ENCODE measurements around the gene RND3.

RND3 gene

DNA sequence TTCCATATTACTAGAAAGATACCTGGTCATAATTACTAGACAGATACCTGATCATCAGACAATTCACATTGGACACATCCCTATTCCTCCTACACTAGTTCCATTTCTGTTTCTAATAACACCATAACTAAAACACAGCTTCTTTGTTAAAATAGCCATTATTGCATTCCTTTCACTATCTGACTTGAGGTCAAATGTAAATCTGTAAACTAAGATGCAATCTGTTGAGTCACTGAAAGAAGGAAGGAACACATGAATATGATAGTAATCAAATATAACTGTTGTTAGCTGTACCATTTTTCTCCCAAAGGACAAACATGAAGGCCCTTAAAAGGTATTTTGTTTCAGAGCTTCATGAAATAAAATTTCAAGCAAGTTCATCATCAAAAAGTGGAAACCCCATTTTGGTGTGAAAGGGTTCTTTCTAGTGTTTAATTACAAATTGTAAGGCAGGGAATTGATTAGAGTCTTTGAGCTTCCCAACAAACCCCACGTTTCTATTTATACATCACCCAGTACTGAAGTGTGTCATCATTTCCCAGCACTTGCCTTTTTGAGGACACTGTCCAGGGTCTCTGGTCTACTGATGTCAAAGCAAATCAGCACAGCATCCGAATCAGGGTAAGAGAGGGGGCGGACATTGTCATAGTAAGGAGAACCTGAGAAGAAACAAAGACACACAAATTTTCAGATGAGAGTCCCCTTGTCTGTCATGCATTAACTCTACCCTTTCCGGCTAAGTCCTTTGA is 13.0 kb downstream of the RND3 start:
- DNase-seq: no peak

DNA sequence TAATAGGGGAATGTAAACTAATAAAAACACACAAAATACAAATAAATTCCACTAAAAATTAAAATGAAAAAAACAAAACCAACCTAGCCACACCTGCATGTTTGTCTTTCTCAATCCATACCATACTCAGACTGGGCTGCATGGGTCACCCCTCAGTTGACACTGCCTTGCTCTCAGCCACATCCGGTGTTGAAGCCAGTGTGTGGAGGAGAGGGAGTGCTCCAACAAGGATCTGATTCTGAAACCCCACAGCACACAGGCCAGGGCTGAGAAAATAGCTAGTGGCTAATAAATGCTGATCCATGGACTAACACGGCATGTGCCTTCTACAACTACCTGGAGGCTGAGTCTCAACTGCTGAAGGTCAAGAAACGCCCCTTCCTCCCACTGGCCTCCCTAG is 13.7 kb downstream of the RND3 start:
- DNase-seq: no peak

DNA sequence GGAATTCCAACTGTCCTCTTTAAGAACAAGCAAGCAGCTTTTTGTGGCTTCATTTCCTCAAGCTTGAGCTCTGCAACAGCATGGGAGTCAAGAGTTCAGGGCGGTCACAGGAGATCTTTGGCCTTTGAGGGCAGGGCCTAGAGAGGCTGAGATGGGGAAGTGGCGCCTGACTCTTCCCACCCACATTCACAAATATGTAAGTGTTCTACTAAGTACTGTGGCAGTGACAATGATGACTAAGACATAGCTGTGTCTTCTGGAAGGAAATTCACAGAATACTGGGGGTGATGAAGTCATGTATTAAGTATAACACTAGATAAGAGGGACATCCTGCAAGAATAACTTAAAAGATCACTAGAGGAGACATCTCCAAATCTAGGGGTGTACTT is 15.0 kb downstream of the RND3 start:
- no peak for DNase-seq

DNA sequence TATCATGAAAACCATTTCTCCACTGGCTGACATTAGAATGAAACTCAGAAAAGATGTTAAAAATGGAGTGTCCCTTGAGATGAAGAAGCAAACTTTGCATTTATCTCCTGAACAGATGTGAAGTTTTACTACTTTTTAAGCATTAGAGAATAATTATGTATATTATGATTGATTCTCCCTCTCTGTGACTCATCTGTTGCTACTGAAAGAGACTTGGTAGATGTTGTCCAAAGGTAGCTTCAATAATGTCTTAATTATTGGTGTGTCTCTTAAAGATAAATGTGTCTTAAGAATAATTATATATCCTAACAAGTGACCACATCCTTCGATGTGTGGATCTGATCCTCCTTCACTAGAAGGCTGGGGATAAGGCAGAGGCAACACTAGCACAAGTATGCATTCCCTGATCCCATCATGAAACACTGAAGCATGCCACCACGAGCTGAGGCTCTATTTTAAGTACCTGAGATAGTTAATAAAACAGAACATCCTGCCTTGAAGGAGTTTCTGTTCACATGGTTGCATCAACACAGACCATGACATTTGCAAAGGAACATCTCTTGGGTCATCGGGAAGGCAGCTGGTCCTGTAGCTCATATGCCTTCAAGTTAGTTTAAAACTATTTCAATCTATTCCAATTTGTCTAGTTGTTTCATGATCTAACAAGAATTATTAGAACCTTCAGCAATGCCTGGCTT is 15.5 kb downstream of the RND3 start:
- no peak for DNase-seq

DNA sequence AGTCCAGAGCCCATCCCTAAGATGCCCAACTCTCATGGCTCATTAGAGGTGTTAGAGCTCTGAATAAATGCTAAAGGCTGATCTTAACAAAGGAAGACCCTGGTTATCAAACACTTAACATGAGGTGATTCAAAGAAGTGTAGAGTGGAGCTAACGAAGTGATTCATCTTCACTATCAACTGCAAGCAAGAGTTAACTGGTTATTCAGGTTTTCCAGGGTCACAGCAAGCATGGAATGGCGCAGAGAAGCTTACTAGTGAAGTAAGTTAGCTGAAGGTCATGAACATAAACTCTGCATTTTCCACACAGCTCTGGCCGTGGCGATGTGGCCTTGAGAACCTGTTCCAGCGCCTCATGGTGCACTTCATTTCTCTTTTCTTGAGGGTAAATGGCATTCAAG is 17.0 kb downstream of the RND3 start:
- DNase-seq: no peak

DNA sequence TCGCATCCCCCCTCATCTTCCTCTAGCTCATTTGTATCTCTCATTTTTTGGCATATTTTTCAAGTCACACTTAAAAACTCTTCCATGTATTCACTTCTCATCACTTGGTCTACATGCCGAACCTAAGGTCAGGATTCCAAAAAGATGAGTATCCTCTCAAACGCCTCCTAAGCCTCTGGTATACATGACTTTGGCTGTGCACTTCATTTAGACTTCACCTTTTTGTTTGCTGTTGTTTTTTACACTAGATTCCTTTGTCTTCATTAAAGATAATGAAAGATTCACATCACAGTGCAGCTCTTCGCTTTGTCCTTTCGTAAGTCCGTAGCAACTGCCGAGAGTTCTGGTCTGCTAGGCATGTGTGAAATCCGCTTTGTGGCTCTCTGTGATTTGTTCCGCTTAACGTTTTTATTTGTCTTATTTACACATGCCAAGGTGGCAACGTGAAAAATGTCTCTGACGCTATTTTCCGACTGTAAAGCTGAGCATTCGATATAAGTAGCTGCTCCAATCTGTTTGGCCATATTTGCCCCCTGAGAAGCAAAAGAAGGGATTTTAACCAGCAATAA is 17.7 kb downstream of the RND3 start:
- no peak for DNase-seq

DNA sequence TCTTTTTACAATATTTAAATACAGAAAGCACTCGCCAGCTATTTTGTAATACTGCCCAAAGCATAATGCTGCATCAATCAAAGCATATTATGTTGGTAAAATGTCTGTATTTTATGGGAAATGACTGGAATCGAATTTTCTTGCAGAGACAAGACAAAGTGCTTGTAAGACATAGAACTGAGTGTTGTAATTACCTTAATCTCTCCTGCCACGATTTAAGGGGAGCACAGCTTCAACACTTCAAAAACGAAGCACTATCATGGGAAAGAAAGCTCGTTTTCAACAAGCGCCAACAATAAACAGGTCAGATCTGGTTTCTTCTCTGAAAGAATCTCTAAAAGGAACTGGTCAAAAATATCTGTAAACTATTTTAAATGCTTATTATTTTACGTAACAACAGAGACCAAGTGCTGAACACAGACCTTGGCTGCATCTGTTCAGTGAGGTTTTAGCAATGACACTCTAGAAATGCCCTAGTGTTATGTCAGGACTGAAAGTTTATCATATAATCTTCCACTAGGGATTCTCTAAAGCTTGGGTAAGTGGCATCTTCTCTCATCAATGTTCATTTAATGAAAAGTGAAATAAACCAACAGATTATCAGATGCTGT is 19.0 kb downstream of the RND3 start:
- no peak for DNase-seq

DNA sequence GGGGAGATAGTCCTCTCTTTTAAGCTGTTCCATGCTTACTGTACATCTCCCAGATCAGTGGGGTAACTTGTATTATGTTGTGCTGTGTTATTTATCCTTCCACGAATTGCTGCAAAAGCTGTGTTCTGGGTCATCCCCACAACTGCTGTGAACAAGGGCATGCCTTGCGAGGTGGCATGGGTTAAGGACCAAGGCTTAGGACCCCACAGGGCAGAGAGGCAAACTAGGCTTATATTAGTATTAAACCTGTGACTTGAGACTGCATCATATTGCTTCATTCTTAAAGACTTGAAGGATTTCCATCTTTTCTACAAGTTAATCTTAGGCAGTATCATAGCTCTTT is 19.9 kb downstream of the RND3 start:
- DNase-seq: no peak

DNA sequence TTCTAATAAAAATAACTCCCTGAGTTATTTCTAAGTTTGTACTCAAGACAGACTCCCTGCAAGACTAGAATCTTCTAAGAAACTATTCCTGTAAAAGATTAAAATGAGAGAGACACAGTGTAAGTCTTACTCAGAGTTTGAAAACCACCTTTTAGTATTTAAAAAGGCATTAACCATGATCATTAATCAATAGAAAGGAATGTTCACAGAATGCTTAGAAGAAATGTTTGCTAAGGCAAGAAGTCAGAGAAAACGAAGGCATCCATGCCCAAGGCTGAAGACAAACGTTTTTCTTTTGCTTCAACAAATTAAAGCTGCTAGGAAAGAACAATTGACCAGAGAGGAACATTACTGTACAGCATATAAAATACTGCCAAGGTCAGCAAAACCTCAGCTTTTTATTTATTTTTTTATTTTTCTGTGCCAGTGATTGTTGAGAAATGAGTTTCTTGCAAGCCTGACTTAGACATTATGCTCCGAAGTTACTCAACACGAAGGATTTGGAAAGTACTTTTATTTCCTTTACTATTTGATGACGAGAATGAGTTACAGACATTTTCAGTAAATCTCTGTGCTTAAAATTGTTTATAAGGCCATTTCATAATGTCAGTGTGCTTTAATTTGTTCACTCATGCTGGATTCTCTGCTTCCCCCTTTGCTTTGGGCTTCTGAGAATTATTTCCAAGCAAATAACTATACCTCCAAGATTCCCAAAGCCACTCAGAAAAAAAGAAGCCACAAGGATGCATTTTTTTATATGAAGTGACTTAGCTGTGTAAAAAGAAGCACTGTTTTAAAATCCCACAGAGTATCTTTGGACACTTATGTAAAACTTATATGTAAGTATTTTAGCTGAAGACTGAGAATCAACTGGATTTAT is 20.5 kb downstream of the RND3 start:
- DNase-seq: no peak

DNA sequence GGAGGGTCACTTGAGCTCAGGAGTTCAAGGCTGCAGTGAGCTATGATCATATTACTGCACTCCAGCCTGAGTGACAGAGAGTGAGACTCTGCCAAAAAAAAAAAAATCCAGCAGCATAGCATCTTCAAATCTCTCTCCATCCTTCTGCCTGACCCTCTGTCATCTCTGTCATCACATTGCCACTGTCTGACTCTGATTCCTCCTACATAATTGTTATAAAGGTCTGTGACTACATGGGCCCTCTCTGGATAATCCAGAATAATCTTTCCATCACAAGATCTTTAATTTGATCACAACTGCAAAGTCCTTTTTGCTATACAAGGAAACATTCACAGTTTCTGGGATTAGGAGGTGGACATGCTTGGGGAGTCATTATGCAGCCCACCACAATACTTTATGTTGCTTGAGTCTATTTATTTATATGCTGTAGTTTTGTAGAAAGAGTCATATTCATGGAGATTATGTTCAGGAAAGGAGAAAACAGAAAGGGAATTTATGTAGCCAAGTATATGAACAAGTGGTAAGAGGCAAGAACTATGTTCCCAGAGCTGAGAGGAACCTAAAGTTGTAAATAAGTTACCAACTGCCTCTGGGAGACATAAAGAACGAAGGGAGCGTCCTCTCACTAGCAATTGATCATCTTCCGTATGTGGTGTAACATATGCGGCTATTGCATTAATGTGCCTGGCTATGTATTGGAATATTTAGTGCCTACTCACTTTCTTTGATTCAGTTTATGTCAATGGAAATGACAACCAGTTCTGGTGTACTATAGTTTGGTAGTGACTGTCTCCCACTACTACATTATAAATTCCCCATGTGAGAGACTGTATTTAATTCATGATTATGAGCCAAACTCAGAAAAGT is 21.5 kb downstream of the RND3 start:
- DNase-seq: no peak

DNA sequence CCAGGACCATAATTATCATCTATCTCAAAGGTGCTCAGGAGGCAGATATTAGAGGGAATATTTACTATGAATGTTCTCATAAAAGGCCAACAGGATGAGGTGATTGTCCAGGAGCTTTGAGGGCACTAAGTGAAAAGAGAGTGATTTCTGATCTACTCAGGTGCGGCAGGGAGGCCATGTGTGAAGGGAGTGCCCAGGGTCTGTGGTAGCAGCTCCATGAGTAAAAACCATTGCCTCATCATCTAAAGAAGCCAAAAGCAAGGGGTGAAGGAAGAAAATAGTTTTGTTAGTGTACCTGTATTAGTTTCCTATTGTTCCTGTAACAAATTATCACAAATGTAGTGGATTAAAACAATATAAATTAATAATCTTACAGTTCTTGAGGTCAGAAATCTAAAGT is 22.5 kb downstream of the RND3 start:
- no peak for DNase-seq

DNA sequence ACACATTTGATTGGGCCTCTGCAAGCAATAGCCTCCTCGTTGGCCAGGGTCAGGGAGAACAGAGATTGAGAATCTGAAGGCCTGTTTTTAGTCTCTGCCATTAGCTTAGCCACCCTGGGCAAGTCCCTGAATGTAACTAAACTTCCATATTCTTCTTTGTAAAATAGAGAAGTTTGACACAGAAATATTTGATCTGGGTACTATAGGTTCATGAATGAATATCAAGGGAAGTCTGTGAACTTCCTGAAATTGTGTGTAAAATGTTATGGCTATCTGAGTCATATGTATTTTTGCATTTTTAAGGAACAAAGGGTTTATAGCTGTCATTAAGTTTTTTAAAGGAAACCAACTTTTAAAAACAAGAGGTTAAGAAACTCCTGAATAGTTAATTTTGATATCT is 23.2 kb downstream of the RND3 start:
- DNase-seq: no peak

DNA sequence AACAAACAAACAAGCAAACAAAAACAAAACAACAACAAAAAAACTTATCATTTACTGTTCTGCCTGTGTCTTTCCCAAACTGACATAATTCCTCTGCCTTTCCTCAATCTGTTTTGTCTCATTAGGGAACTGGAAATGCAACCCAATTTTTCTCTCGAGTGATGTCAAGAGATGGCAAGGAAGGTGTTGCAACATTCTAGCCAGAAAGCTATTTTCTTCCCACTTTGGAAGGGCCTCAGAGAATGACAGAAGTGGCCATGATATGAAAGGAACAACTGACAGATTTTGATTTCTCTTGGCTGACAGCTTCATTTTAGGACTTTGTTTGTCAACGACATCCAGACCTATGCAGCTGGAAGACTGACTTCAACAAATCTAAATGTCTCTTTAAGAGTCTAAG is 24.7 kb downstream of the RND3 start:
- DNase-seq: no peak

DNA sequence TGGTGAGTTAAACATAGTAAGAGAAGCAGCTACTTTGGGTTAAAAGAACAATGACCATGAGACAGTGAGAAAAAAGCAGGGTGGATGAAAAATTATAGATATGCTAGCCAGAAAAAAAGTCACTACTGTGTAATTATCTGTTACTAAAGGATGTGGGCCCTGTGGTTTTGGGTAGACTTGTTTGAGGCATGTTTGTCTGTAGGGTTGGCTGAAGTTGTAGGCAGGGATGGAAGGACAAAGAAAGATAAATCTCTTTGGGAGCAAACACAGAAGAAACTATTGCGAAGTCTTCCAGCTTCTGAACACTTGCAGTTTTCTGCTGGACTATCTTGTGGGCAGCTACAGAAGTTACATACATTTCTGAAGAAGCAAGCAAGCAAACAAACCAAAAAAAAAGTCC is 28.2 kb downstream of the RND3 start:
- DNase-seq: no peak

DNA sequence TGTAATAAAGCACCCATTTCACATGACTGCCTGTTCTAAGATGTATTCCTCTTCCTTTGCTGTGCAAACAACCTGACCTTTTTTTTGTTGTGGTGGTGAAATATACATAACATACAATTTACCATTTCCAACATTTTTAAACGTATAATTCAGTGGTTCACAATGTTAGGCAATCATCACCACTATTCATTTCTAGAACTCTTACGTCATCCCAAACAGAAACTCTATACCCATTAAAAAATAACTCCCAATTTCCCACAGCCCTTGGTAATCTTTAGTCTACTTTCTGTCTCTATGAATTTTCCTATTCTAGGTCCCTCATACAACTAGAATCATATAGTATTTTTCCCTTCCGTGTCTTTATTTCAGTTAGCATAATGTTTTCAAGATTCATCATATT is 36.7 kb downstream of the RND3 start:
- DNase-seq: no peak

DNA sequence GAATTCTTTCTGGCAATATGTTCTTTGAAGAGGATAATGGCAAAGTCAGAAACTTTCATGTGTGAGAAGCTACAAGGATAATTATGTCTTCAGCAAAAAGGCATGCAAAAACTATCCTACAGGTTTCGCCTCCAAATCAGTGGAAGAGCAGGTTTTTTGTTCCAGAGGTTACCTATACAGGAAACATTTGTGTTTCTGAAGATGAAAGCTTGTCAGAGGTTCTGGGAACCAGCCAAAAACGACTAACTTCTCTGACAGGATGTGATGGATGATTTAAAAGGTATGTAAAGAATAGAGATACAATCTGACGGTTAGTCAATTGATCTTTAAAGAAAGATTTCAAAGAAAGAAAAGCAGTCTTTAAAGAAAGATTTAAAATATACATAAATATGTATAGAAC is 37.6 kb downstream of the RND3 start:
- no peak for DNase-seq

DNA sequence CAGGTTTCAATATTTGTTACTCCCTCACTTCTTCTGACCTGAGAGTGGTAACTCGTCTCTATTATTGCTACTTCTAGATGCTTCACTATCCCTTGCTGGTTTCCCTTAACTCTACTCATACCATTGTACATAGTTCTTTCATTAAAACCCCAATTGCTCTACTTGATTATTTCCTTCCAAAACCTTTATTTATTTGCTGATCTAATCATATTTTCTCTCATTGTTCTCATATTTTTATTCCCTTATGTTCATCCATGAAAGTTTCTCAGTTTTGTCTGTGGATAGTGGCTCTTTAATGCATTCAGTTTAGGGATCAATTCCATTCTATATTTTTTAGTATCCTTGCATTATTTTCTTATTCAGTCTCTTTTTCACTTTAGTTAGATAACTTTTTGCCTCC is 42.1 kb downstream of the RND3 start:
- DNase-seq: no peak

DNA sequence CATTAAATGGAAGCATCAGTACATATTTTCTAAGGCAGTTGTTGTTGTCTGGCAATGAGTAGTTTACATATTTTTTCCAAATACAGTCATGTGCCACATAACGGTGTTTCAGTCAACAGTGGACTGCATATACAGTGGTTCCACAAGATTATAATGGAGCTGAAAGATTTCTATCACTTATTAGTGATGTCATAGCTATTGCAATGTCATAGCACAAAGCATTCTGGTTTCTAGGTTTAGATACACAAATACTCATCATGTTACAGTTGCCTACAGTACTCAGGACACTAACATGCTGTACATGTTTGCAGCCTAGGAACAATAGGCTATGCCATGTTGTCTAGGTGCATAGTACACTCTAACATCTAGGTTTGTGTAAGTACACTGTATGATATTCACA is 45.0 kb downstream of the RND3 start:
- DNase-seq: no peak

DNA sequence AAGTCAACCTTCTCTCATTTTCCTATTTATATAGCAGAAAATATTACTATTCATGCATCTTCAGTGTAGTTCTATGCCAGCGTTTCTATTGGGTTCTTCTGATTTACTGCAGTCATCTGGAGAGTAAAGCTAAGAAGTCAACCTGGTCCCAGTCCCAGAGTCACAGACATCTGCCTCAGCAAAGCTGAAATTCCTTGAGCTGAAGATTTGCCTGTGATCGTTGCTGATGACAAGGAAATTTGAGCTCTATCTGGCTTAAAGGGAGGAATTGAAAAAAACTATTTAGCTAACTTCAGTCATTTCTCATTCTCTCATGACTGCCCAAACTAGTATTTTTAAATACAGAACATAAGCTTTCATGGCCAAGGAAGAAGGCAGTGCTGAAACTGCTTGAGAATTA is 45.7 kb downstream of the RND3 start:
- DNase-seq: no peak

DNA sequence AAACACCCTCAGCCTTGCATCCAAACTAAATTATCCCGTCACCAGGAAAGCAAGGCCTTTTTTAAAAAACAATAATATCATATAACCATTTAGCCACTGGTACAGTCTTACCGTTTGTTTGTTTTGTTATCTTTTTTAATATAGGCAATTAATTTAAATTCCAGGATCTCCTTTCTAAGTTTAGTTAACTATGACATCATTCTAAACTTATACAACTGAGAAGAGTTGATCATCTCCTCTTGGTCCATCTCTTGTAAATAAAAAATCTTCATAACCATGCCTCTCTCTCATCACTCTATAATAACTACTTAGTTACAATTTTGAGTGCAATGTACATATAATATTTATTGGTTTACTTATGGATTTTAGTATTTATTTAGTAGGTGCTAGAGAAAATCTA is 46.2 kb downstream of the RND3 start:
- no peak for DNase-seq

DNA sequence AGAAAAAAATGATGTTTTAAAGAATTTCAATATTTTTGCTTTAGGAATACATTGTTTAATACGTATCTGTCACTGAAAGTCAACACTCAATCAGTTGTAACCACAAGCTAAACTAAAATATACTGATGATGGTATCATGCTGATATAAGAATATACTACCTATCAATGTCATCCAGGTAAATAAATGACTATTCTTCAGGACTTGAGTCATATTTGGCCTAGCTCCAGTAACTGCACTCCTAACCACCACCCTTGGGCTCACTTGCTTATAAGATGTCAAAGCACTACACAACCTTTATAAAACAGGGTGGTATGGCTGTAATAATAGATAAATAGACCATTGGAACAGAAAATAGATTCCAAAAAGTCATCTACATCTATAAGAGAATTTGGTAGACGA is 48.8 kb downstream of the RND3 start:
- no peak for DNase-seq

DNA sequence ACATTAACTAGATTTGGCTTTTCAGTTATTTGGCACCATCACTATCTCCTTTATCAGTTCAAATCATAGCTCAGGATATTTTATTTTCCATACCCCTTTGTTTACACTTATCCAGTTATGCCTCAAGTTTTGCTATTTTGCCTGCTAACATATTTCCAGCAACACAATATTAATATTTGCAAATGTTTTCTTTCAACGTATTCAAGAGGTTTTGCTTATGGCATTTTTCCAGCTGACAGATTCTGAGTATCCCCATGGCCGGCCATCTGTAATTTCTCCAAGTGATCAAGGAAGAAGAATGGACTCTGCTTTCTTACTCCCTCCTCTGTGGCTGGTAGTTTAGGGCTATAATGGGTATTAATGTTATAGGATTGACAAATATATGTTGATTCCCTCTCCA is 49.4 kb downstream of the RND3 start:
- DNase-seq: no peak
